Measurements from ENCODE around the gene ASCL2. TPM values are rescaled to one million over a fixed set of nuclear protein-coding genes. Genes with fewer than 3 reads are reported as not detected.

The ASCL2 gene
- total and polyA plus RNA-seq, 10 of the 15 experiments (the other 5 are each of a cell fraction or from before 2014, with no cell fraction given) = not detected

DNA sequence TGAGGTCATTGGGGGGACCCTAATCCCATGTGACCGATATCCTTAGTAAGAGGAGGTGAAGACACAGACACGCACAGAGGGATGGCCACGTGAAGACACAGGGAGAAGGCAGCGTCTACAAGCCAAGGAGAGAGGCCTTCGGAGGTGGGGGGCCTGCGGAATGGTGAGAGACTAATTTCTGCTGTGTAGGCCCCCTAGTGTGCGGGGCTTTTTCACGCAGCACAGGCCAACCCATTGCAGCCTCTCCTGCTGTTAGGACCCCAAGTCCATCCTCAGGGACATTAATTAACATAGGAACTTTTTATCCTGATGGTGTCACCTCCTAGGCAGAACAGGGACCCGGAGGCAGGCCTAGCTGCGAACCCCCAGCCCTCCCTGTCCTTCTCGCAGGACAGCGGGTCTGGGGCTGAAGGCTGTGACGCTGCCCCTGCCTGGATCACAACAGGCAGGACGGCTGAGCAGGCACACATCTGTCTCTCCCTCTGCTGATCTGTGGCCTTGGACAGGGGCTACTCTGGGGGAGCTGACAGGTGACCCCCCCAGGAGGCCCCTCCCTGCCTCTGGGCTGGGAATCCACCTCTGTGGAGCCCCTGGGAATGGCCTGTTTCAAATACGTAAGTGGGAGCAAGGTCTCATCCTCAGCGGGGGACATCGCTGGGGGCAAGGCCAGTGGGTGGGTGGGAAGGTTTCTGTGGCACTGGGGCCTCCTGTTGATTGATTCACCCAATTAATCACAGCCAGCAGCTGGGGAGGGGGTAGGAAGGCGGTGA is 7.9 kb downstream of the ASCL2 start:
- 47% methylated on average over 18 of the region's 18 CpGs for WGBS (ENCODE audit: insufficient coverage, insufficient replicate concordance, low lambda C conversion rate, missing lambda C conversion rate)
- no peak overlapping the region for H3K9ac ChIP-seq (ENCODE audit: control insufficient read depth, insufficient read depth, low read length)
- no peaks in the 10 kb centered on the region for H3K9me3 ChIP-seq (replicated peaks; ENCODE audit: control insufficient read depth, insufficient read depth, low read length)
- BruUV-seq (replicated peaks) = no TSS peak
- ChIA-PET SMC1A (ENCODE audit: uncharacterized antibody, unreplicated experiment) (no interaction called here), CTCF (no interaction called here), POLR2A (no interaction called here), RAD21 (ENCODE audit: unreplicated experiment) (no interaction called here)
- intact Hi-C loops (cut with micrococcal nuclease; ENCODE audit: unreplicated experiment) (no loop called here), in situ Hi-C loops (cut with MboI) (no loop called here)
- FAIRE-seq = no peak
- H3K79me2 ChIP-seq (ENCODE audit: control insufficient read depth, insufficient read depth, low read length) = no peaks in the 10 kb centered on the region
- no peak for DNase-seq (ENCODE audit: low read depth, low spot score)
- TF ChIP-seq, protein P1, sequence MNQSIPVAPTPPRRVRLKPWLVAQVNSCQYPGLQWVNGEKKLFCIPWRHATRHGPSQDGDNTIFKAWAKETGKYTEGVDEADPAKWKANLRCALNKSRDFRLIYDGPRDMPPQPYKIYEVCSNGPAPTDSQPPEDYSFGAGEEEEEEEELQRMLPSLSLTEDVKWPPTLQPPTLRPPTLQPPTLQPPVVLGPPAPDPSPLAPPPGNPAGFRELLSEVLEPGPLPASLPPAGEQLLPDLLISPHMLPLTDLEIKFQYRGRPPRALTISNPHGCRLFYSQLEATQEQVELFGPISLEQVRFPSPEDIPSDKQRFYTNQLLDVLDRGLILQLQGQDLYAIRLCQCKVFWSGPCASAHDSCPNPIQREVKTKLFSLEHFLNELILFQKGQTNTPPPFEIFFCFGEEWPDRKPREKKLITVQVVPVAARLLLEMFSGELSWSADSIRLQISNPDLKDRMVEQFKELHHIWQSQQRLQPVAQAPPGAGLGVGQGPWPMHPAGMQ (IDR thresholded peaks at IDR 0.05; ENCODE audit: borderline replicate concordance) = no peak
- TF ChIP-seq RFX5 (IDR thresholded peaks at IDR 0.05; ENCODE audit: low read depth, low read length) (no peak), MLLT1 (IDR thresholded peaks at IDR 0.05) (no peak), RCOR1 (conservative IDR thresholded peaks at IDR 0.05; ENCODE audit: low read depth, low read length) (no peak)
- H3K4me3 ChIP-seq = no peak overlapping the region
- no peak for ATAC-seq
- H3K36me3 ChIP-seq (ENCODE audit: control insufficient read depth in 2 of 2, insufficient read depth in 2 of 2, low read length in 1 of 2) = no peaks in the 10 kb centered on the region
- H3K4me1 ChIP-seq (ENCODE audit: control insufficient read depth, insufficient read depth, low read length) = peaks cover 15% of the 10 kb centered on the region
- H4K20me1 ChIP-seq (ENCODE audit: control insufficient read depth, insufficient read depth) = no peaks in the 10 kb centered on the region
- no peak overlapping the region for H3K27ac ChIP-seq (ENCODE audit: control insufficient read depth, insufficient read depth)
- no peaks in the 10 kb centered on the region for H3K27me3 ChIP-seq (replicated peaks in 1 of 2; ENCODE audit: control insufficient read depth in 2 of 2, insufficient read depth in 2 of 2, low read length in 1 of 2)
- H3K4me2 ChIP-seq (ENCODE audit: control insufficient read depth, insufficient read depth) = no peak overlapping the region
- H2AFZ ChIP-seq (ENCODE audit: control insufficient read depth, low read depth, low read length) = no peak overlapping the region
